ENCODE measurements around the gene ESAM.

DNA sequence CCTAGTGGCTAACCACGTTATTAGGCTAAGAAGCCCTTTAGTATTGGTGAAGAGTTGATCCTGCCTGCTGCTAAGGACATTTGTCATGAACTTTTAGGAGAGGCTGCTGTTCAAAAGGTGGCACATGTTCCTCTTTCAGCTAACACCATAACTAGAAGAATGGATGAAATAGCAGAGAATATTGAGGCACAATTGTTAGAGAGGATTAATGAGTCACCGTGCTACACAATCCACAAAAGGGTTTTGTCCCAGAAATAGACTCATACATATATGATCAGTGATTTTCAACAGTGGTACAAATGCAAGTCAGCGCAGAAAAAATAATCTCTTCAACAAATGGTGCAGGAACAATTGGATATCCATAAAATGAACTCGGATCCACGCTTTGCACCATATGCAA, 45.1 kb upstream of the ESAM start:
- no peak for TF ChIP-seq ZFX (IDR thresholded peaks at IDR 0.05; ENCODE audit: borderline replicate concordance)
- TF ChIP-seq, protein P1, sequence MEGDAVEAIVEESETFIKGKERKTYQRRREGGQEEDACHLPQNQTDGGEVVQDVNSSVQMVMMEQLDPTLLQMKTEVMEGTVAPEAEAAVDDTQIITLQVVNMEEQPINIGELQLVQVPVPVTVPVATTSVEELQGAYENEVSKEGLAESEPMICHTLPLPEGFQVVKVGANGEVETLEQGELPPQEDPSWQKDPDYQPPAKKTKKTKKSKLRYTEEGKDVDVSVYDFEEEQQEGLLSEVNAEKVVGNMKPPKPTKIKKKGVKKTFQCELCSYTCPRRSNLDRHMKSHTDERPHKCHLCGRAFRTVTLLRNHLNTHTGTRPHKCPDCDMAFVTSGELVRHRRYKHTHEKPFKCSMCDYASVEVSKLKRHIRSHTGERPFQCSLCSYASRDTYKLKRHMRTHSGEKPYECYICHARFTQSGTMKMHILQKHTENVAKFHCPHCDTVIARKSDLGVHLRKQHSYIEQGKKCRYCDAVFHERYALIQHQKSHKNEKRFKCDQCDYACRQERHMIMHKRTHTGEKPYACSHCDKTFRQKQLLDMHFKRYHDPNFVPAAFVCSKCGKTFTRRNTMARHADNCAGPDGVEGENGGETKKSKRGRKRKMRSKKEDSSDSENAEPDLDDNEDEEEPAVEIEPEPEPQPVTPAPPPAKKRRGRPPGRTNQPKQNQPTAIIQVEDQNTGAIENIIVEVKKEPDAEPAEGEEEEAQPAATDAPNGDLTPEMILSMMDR (IDR thresholded peaks at IDR 0.05): no peak

Data from 22Rv1 (cell line).